ENCODE results near the gene CEPT1.

CEPT1 gene

GRCh38 chr1:111197598-111198284, 57.7 kb downstream of the CEPT1 start:
- peak; percentile 49 for DNase-seq (ENCODE audit: low read depth)
- no peak overlapping the region for H3K4me3 ChIP-seq (ENCODE audit: low read length)
- TF ChIP-seq, protein P1, sequence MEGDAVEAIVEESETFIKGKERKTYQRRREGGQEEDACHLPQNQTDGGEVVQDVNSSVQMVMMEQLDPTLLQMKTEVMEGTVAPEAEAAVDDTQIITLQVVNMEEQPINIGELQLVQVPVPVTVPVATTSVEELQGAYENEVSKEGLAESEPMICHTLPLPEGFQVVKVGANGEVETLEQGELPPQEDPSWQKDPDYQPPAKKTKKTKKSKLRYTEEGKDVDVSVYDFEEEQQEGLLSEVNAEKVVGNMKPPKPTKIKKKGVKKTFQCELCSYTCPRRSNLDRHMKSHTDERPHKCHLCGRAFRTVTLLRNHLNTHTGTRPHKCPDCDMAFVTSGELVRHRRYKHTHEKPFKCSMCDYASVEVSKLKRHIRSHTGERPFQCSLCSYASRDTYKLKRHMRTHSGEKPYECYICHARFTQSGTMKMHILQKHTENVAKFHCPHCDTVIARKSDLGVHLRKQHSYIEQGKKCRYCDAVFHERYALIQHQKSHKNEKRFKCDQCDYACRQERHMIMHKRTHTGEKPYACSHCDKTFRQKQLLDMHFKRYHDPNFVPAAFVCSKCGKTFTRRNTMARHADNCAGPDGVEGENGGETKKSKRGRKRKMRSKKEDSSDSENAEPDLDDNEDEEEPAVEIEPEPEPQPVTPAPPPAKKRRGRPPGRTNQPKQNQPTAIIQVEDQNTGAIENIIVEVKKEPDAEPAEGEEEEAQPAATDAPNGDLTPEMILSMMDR (IDR thresholded peaks at IDR 0.05; ENCODE audit: insufficient read depth, low read depth, low read length, missing control alignments), result peak; percentile 37

- DNase-seq (ENCODE audit: low read depth), result no peak
- no peak overlapping the region for H3K4me3 ChIP-seq (ENCODE audit: low read length)
- TF ChIP-seq, protein P1 (IDR thresholded peaks at IDR 0.05; ENCODE audit: insufficient read depth, low read depth, low read length, missing control alignments), result no peak
Observed at GRCh38 chr1:111198836-111199235, 58.8 kb downstream of the CEPT1 start.

DNA sequence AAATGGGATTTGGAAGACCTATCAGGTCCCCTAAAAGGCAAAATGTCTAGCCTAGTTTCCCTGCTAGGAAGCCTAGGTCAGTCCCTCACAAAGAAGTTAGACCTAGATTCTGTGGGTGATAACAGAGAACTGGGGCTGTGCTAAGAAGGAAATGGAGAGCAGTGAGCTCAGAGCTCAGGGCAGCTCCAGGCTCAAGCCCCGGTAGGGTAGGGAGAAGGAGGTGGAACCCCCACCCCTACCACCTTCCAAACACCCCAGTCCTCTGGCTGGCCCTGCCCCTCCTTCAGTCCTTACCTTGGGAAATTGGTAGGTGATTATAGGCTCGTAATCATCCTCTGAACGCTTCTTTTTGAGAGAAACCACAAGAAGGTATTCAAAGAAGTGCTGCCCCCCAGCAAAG, 59.3 kb downstream of the CEPT1 start:
- no peak overlapping the region for H3K4me3 ChIP-seq (ENCODE audit: low read length)
- TF ChIP-seq, protein P1 (IDR thresholded peaks at IDR 0.05; ENCODE audit: insufficient read depth, low read depth, low read length, missing control alignments), result no peak
- DNase-seq (ENCODE audit: low read depth), result no peak

DNA sequence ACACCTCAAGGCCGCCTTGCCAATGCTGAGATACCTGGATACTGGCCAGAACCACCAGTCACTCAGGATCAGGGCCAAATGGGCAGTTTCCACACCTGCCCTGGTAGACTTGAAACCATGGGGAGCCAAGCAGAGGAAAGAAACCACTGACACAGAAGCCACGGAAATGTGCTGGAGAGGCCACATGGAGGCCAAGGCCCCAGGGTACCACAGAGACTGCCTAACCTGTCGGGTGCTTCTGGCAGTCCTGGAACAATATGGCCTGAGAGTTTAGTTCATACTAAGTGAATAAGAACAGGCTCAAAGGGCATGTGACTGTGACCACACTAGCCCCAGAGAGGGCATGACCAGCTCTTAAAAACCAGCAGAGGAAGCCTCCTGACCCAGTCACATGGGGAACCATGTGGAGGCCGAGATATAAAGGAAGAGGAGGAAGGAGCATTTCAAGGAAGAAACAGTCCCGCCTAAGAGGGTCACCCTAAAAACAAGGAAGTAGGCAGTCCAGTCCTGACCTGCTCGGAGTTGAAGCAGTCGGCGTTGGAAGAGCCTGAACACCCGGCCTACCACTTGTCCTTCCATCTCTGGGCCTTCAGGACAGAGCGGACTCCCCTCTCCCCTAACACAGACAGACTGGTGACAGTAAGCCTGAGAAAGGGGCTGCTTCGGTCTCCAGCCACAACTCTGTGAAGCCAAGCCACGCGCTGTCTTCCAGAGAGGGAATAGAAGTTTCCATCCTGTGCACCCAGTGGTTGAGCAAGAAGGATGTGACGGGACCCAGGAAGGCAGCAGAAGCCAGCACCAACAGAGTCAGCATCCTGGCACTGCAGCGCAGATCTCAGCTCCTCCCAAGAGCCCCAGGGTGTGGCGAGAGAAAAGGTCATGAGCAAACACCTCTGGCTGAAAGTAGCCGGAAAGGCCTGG, 60.1 kb downstream of the CEPT1 start, which contains the start of gene DENND2D:
DENND2D (minus strand) TSS at position 766 of the 921 bp plus-strand sequence; CDS start at position 579, 187 bp downstream.
- no peak within 1 kb of the TSS for H3K4me3 ChIP-seq (ENCODE audit: low read length)
- TF ChIP-seq, protein P1 (IDR thresholded peaks at IDR 0.05; ENCODE audit: insufficient read depth, low read depth, low read length, missing control alignments), result no peak
- no peak for DNase-seq (ENCODE audit: low read depth)

- no peak overlapping the region for H3K4me3 ChIP-seq (ENCODE audit: low read length)
- no peak for DNase-seq (ENCODE audit: low read depth)
- TF ChIP-seq, protein P1 (IDR thresholded peaks at IDR 0.05; ENCODE audit: insufficient read depth, low read depth, low read length, missing control alignments), result no peak
Observed at GRCh38 chr1:111200802-111201161, 60.8 kb downstream of the CEPT1 start.

DNA sequence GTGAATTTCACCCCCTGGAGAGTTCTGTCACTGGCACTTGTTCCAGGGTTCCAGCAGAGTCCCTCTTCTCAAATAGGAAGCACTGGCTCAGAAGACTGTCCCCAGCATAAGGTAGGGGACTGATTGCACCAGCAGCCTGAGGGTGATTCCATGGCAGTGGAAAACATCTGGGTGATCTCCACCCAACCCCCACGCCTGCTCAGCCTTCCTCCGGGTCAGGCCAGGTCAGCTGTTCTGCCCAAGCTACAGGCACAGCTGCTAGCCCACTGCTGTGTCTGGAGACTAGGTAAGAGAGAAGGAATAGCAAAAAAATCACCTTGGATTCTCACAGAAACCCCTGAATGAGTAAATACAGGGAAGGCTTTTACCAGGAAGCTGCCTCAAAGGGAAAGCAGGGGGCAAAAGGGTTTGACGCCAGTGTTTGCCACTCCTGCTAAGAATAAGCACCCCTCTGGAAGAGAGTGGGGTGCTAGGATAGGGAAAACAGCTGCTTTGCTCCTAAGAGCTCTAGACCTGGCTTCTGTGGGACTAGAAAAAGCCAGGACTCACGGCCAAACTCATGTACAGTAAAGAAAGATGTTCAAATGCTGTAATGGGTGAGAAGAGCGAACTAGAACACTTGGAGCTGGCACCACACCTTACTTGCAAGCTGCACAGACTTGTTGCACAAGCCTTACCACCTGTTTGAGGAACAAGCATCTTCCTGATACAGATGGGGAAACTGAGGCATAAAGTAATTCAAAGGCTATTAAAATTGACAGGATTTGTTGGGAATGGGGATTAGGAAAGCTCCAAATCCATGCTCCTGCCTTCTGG, 61.5 kb downstream of the CEPT1 start:
- H3K4me3 ChIP-seq (ENCODE audit: low read length), result no peak overlapping the region
- DNase-seq (ENCODE audit: low read depth), result no peak
- TF ChIP-seq, protein P1 (IDR thresholded peaks at IDR 0.05; ENCODE audit: insufficient read depth, low read depth, low read length, missing control alignments), result no peak
